Adrenal gland (tissue), 5 donors: ENCODE results near the gene GSK3A.
A peak's percentile ranks its signal among the peaks of the same experiment; 100 is the strongest.

Experiments used
- CTCF ChIP-seq, 6 experiments: fragments of 450-650 bp in 4 of 6; fragments of 200-600 bp in 2 of 6; sonication (generic) in 1 of 6; IDR thresholded peaks; 1 replicate in 5 of 6; 2 replicates in 1 of 6; pipeline versions ENCODE4 v1.5.1 to v1.8.0; 2016 to 2021; ENCODE audit warnings: antibody characterized with exemption in 6 of 6, mild to moderate bottlenecking in 2 of 6, moderate library complexity in 1 of 6
- POLR2A ChIP-seq, 2 donors: fragments of 450-650 bp; IDR thresholded peaks; one replicate each; pipeline ENCODE4 v1.6.1; 2017; ENCODE audit warnings: antibody characterized with exemption in 2 of 2, mild to moderate bottlenecking in 2 of 2, moderate library complexity in 1 of 2
- donor health status: DM: no; HTN: no; CAD: no.

DNA sequence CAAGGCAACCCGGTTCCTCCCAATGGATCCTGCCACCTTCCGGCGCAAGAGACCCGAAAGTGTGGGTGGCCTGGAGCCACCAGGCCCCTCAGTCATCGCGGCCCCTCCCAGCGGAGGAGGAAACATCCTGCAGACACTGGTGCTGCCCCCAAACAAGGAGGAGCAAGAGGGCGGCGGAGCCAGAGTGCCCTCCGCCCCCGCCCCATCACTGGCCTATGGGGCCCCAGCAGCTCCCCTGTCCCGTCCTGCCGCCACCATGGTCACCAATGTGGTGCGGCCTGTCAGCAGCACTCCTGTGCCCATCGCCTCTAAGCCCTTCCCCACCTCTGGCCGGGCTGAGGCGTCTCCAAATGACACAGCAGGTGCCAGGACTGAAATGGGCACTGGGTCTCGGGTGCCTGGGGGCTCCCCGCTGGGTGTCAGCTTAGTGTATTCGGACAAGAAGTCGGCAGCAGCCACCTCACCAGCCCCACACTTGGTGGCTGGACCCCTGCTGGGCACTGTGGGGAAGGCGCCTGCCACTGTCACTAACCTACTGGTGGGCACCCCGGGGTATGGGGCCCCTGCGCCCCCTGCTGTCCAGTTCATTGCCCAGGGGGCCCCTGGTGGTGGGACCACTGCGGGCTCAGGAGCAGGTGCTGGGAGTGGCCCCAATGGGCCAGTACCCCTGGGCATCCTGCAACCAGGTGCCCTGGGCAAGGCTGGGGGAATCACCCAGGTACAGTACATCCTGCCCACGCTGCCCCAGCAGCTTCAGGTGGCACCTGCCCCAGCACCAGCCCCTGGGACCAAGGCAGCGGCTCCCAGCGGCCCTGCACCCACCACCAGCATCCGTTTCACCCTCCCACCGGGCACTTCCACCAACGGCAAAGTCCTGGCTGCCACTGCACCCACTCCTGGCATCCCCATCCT lies 48.4 kb upstream of the GSK3A start:
- TF ChIP-seq CTCF (IDR thresholded peaks at IDR 0.05), result peak in 5 of 6 experiments; percentile 23 to 39 (median 33)
- TF ChIP-seq POLR2A (IDR thresholded peaks at IDR 0.05), result no peak
